ENCODE results near the gene ARFGAP3.

ARFGAP3 gene

GRCh38 chr22:42842658-42843370 lies 14.3 kb downstream of the ARFGAP3 start:
- TF ChIP-seq, protein P1, sequence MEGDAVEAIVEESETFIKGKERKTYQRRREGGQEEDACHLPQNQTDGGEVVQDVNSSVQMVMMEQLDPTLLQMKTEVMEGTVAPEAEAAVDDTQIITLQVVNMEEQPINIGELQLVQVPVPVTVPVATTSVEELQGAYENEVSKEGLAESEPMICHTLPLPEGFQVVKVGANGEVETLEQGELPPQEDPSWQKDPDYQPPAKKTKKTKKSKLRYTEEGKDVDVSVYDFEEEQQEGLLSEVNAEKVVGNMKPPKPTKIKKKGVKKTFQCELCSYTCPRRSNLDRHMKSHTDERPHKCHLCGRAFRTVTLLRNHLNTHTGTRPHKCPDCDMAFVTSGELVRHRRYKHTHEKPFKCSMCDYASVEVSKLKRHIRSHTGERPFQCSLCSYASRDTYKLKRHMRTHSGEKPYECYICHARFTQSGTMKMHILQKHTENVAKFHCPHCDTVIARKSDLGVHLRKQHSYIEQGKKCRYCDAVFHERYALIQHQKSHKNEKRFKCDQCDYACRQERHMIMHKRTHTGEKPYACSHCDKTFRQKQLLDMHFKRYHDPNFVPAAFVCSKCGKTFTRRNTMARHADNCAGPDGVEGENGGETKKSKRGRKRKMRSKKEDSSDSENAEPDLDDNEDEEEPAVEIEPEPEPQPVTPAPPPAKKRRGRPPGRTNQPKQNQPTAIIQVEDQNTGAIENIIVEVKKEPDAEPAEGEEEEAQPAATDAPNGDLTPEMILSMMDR (IDR thresholded peaks at IDR 0.05; ENCODE audit: low read depth, low read length, missing control alignments): no peak
- in situ Hi-C loops (cut with HindIII; ENCODE audit: low sequenced_read_pairs): no loop called here
- H3K4me3 ChIP-seq (ENCODE audit: low read depth, low read length): no peak overlapping the region
- DNase-seq (ENCODE audit: low read depth): no peak

DNA sequence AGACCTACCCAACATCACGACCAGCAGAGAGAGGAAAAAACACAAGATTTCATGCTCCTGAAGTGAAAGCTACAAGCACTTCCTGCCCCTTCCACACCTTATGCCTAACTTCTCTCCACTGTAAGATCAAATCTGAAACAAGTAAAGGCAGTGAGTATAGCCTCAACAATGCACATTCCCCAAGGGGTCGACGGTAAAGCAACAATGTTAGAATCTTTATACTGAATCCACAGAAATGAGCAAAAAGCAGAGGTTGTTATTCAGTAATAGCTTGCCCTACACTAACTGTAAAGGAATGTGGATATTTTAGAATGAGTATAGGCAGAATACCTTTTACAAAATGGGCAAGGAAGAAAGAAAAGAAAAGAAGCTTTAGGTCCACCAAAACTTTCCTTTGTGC lies 15.6 kb downstream of the ARFGAP3 start:
- no peak for DNase-seq (ENCODE audit: low read depth)
- H3K4me3 ChIP-seq (ENCODE audit: low read depth, low read length): no peak overlapping the region

GRCh38 chr22:42837556-42837955 lies 19.5 kb downstream of the ARFGAP3 start:
- no peak for DNase-seq (ENCODE audit: low read depth)
- no peak overlapping the region for H3K4me3 ChIP-seq (ENCODE audit: low read depth, low read length)
- in situ Hi-C loops (cut with HindIII; ENCODE audit: low sequenced_read_pairs): no loop called here
- TF ChIP-seq, protein P1 (IDR thresholded peaks at IDR 0.05; ENCODE audit: low read depth, low read length, missing control alignments): no peak

More for the DNA sequence above, 15.6 kb downstream of the ARFGAP3 start:
- TF ChIP-seq, protein P1 (IDR thresholded peaks at IDR 0.05; ENCODE audit: low read depth, low read length, missing control alignments): no peak
- in situ Hi-C loops (cut with HindIII; ENCODE audit: low sequenced_read_pairs): no loop called here

DNA sequence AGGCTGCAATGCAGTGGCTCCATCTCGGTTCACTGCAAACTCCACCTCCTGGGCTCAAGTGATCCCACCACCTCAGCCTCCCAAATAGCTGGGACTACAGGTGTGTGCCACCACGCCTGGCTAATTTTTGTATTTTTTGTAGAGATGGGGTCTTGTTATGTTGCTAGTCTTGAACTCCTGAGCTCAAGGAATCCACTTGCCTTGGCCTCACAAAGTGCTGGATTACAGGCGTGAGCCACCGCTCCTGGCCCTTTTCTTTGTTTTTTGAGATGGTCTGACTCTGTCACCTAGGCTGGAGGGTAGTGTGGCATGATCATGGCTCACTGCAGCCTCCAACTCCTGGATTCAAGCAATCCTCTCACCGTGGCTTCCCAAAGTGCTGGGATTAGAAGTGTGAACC lies 21.0 kb downstream of the ARFGAP3 start:
- no peak for DNase-seq (ENCODE audit: low read depth)
- TF ChIP-seq, protein P1 (IDR thresholded peaks at IDR 0.05; ENCODE audit: low read depth, low read length, missing control alignments): no peak
- no peak overlapping the region for H3K4me3 ChIP-seq (ENCODE audit: low read depth, low read length)
- in situ Hi-C loops (cut with HindIII; ENCODE audit: low sequenced_read_pairs): no loop called here

- TF ChIP-seq, protein P1 (IDR thresholded peaks at IDR 0.05; ENCODE audit: low read depth, low read length, missing control alignments): no peak
- no peak for DNase-seq (ENCODE audit: low read depth)
- in situ Hi-C loops (cut with HindIII; ENCODE audit: low sequenced_read_pairs): no loop called here
- H3K4me3 ChIP-seq (ENCODE audit: low read depth, low read length): no peak overlapping the region
Measured at GRCh38 chr22:42834177-42834949, 22.7 kb downstream of the ARFGAP3 start.

DNA sequence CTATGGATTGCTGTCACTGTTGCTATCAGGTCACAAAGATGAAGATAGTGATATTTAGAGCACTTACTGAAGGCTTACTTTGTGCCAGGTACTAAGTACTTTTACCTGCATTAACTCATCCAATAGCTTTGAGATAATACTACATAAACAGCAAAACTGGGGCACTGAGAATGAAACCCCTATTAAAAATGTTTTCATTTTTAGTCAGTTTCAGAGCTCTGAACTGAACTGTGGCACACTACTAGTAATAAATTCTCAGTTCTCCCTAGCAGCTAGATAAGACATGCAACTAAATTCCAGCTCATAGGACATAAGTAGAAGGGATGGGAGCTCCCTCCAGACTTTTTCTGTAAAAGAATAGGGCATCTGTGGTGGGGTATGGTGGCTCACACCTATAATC lies 24.0 kb downstream of the ARFGAP3 start:
- DNase-seq (ENCODE audit: low read depth): no peak
- H3K4me3 ChIP-seq (ENCODE audit: low read depth, low read length): no peak overlapping the region
- TF ChIP-seq, protein P1 (IDR thresholded peaks at IDR 0.05; ENCODE audit: low read depth, low read length, missing control alignments): no peak
- in situ Hi-C loops (cut with HindIII; ENCODE audit: low sequenced_read_pairs): no loop called here

Data from astrocyte of the cerebellum (primary cell).